H9 (cell line): ENCODE results near the gene TMEM60. TPM values are rescaled to one million over a fixed set of nuclear protein-coding genes. Genes with fewer than 3 reads are reported as not detected.

ENCODE experiments used
- DNase-seq: peaks from one replicate; pipeline ENCODE4 v3.0.0-alpha.2; 2017
- H2AFZ ChIP-seq: one replicate; pipeline ENCODE4 v1.6.1; 2013; ENCODE audit warnings: mild to moderate bottlenecking, low read length, control low read depth, moderate library complexity
- H2AK5ac ChIP-seq: 2 replicates; pipeline ENCODE4 v1.6.1; 2013; ENCODE audit warnings: low read length, control low read depth, mixed read lengths; ENCODE audit not compliant: insufficient read length
- H2BK120ac ChIP-seq: one replicate; pipeline ENCODE4 v1.6.1; 2013; ENCODE audit warnings: low read depth, mild to moderate bottlenecking, low read length, control low read depth, inconsistent platforms; ENCODE audit not compliant: poor library complexity, severe bottlenecking
- H2BK12ac ChIP-seq: 2 replicates; pipeline ENCODE4 v1.6.1; 2013; ENCODE audit warnings: low read length, control low read depth, mixed read lengths, low read depth; ENCODE audit not compliant: insufficient read length
- H2BK15ac ChIP-seq: 2 replicates; pipeline ENCODE4 v1.6.1; 2013; ENCODE audit warnings: low read depth, low read length, control low read depth
- H2BK20ac ChIP-seq: one replicate; pipeline ENCODE4 v1.6.1; 2013; ENCODE audit warnings: low read depth, mild to moderate bottlenecking, low read length, control low read depth, inconsistent platforms; ENCODE audit not compliant: poor library complexity, severe bottlenecking
- H2BK5ac ChIP-seq: 2 replicates; pipeline ENCODE4 v1.6.1; 2013; ENCODE audit warnings: low read length, control low read depth, mixed read lengths; ENCODE audit not compliant: insufficient read length
- H3K14ac ChIP-seq: 2 replicates; pipeline ENCODE4 v1.6.1; 2013; ENCODE audit warnings: low read length, control low read depth; ENCODE audit not compliant: insufficient read depth
- H3K18ac ChIP-seq: 2 replicates; pipeline ENCODE4 v1.6.1; 2013; ENCODE audit warnings: low read depth, mild to moderate bottlenecking, mixed read lengths, low read length, control low read depth; ENCODE audit not compliant: insufficient read length
- H3K23ac ChIP-seq: 2 replicates; pipeline ENCODE4 v1.6.1; 2013; ENCODE audit warnings: low read length, control low read depth, mixed read lengths, low read depth; ENCODE audit not compliant: insufficient read length
- H3K23me2 ChIP-seq: 2 replicates; pipeline ENCODE4 v1.6.1; 2013; ENCODE audit warnings: low read depth, mild to moderate bottlenecking, mixed read lengths, low read length, control low read depth; ENCODE audit not compliant: insufficient read length, poor library complexity, severe bottlenecking
- H3K27ac ChIP-seq: 2 replicates; pipeline ENCODE4 v1.5.1; 2013; ENCODE audit warnings: low read length, control low read depth, mixed read lengths, low read depth; ENCODE audit not compliant: insufficient read length
- H3K27me3 ChIP-seq: 2 replicates; pipeline ENCODE4 v1.6.1; 2013; ENCODE audit warnings: low read length, control low read depth, inconsistent platforms; ENCODE audit not compliant: insufficient read depth
- H3K4ac ChIP-seq: 2 replicates; pipeline ENCODE4 v1.6.1; 2013; ENCODE audit warnings: low read depth, mild to moderate bottlenecking, control low read depth, inconsistent platforms, low read length, moderate library complexity
- H3K4me1 ChIP-seq: 2 replicates; pipeline ENCODE4 v1.6.1; 2013; ENCODE audit warnings: low read length, control low read depth, inconsistent platforms; ENCODE audit not compliant: insufficient read depth
- H3K4me2 ChIP-seq: 2 replicates; pipeline ENCODE4 v1.6.1; 2013; ENCODE audit warnings: low read length, control low read depth, mixed read lengths; ENCODE audit not compliant: insufficient read length, insufficient read depth
- H3K56ac ChIP-seq: 2 replicates; pipeline ENCODE4 v1.6.1; 2013; ENCODE audit warnings: low read depth, mild to moderate bottlenecking, mixed read lengths, low read length, control low read depth; ENCODE audit not compliant: insufficient read length
- H3K79me1 ChIP-seq: 2 replicates; pipeline ENCODE4 v1.6.1; 2013; ENCODE audit warnings: low read depth, mild to moderate bottlenecking, moderate library complexity, low read length, control low read depth, inconsistent platforms; ENCODE audit not compliant: insufficient read depth, poor library complexity, severe bottlenecking
- H3K79me2 ChIP-seq: 2 replicates; pipeline ENCODE4 v1.6.1; 2013; ENCODE audit warnings: low read length, control low read depth, inconsistent platforms; ENCODE audit not compliant: insufficient read depth
- H3K9ac ChIP-seq: 2 replicates; pipeline ENCODE4 v1.6.1; 2013; ENCODE audit warnings: low read length, control low read depth, mixed read lengths; ENCODE audit not compliant: insufficient read length; ENCODE audit errors: extremely low read depth
- H3K9me3 ChIP-seq: one replicate; pipeline ENCODE4 v1.6.1; 2013; ENCODE audit warnings: low read depth, low read length, inconsistent platforms; ENCODE audit not compliant: control insufficient read depth
- H3T11ph ChIP-seq: one replicate; pipeline ENCODE4 v1.6.1; 2013; ENCODE audit warnings: mild to moderate bottlenecking, low read length, control low read depth, inconsistent platforms
- H4K20me1 ChIP-seq: one replicate; pipeline ENCODE4 v1.6.1; 2013; ENCODE audit not compliant: control insufficient read depth, insufficient read length, insufficient read depth
- H4K5ac ChIP-seq: 2 replicates; pipeline ENCODE4 v1.6.1; 2013; ENCODE audit warnings: low read depth, mild to moderate bottlenecking, mixed read lengths, low read length, control low read depth; ENCODE audit not compliant: insufficient read length
- H4K8ac ChIP-seq: replicated peaks from 2 replicates; pipeline ENCODE4 v1.6.1; 2013; ENCODE audit warnings: low read length, control low read depth, mixed read lengths, low read depth; ENCODE audit not compliant: insufficient read length
- H4K91ac ChIP-seq: 2 replicates; pipeline ENCODE4 v1.6.1; 2013; ENCODE audit warnings: low read depth, mild to moderate bottlenecking, moderate library complexity, mixed read lengths, low read length, control low read depth; ENCODE audit not compliant: insufficient read length
- H3K27ac Mint-ChIP-seq, 3 experiments: 2 replicates in 2 of 3; 3 replicates in 1 of 3; pipeline ENCODE4 v1.8.0; 2020 to 2021; ENCODE audit warnings: mixed read lengths in 3 of 3, mild to moderate bottlenecking in 1 of 3, moderate library complexity in 1 of 3
- H3K27me3 Mint-ChIP-seq: 2 replicates; pipeline ENCODE4 v1.8.0; 2021; ENCODE audit warnings: low read depth, mild to moderate bottlenecking, moderate library complexity, mixed read lengths
- H3K36me3 Mint-ChIP-seq, 3 experiments: 2 replicates in 2 of 3; 3 replicates in 1 of 3; pipeline ENCODE4 v1.8.0; 2020 to 2021; ENCODE audit warnings: low read depth in 3 of 3, mixed read lengths in 3 of 3; ENCODE audit not compliant: insufficient read depth in 1 of 3
- H3K4me1 Mint-ChIP-seq, 2 experiments: 2 replicates each; pipeline ENCODE4 v1.8.0; 2020; ENCODE audit warnings: mixed read lengths in 2 of 2
- H3K4me3 Mint-ChIP-seq, 2 experiments: 2 replicates in 1 of 2; 3 replicates in 1 of 2; pipeline ENCODE4 v1.8.0; 2020 to 2021; ENCODE audit warnings: mild to moderate bottlenecking in 2 of 2, mixed read lengths in 2 of 2, moderate library complexity in 1 of 2
- H3K9me3 Mint-ChIP-seq, 2 experiments: 2 replicates in 1 of 2; 3 replicates in 1 of 2; pipeline ENCODE4 v1.8.0; 2020; ENCODE audit warnings: mild to moderate bottlenecking in 2 of 2, mixed read lengths in 2 of 2, moderate library complexity in 1 of 2
- CTCF ChIP-seq: fragments of 200-600 bp; sonication (generic); conservative IDR thresholded peaks from 3 replicates; pipeline ENCODE4 v1.8.0; 2021; ENCODE audit warnings: antibody characterized with exemption, mild to moderate bottlenecking
- WGBS: extraction: QIAGEN DNeasy Blood & Tissue Kit; methylation state at CpG from one replicate; pipeline ENCODE4 v1.1.7; 2013; ENCODE audit warnings: missing lambda C conversion rate, low lambda C conversion rate, mixed read lengths; ENCODE audit not compliant: insufficient read length; ENCODE audit errors: extremely low coverage; 5-methylcytosine and 5-hydroxymethylcytosine counted together
- total RNA-seq: library from RNA; stranded (reverse); gene quantifications from 2 replicates; pipeline ENCODE4 v1.2.1, GENCODE V29; 2021

The TMEM60 gene
- total RNA-seq, 1 experiment from 2014 or later = 14.3 TPM

GRCh38 chr7:77820967-77821366 is 22.7 kb upstream of the TMEM60 start:
- Histone ChIP-seq H3K18ac (no peak overlapping the region), H3K9me3 (no peaks in the 10 kb centered on the region), H2BK15ac (no peak overlapping the region), H3K23me2 (no peaks in the 10 kb centered on the region), H2BK12ac (no peak overlapping the region), H3K23ac (no peak overlapping the region), H3T11ph (no peak overlapping the region), H4K91ac (no peak overlapping the region), H2AFZ (no peak overlapping the region), H2BK120ac (no peak overlapping the region), H4K20me1 (no peaks in the 10 kb centered on the region), H3K27ac (no peak overlapping the region), H3K4ac (no peak overlapping the region), H3K56ac (no peak overlapping the region), H3K27me3 (no peaks in the 10 kb centered on the region), H2AK5ac (no peak overlapping the region), H3K79me2 (peaks cover 4% of the 10 kb centered on the region; the same call in 1 of the 2 replicates), H3K4me2 (no peak overlapping the region), H3K4me1 (no peaks in the 10 kb centered on the region), H2BK20ac (no peak overlapping the region), H3K9ac (no peak overlapping the region), H3K79me1 (no peaks in the 10 kb centered on the region), H3K14ac (no peak overlapping the region), H4K5ac (no peak overlapping the region), H4K8ac (no peak overlapping the region), H2BK5ac (no peak overlapping the region)
- no peak for DNase-seq
- H3K9me3 Mint-ChIP-seq = peaks cover 34 to 51% of the 10 kb centered on the region in 2 experiments
- H3K36me3 Mint-ChIP-seq = peaks cover 34 to 55% (median 41%) of the 10 kb centered on the region in 3 experiments
- H3K4me3 Mint-ChIP-seq = no peak overlapping the region
- H3K4me1 Mint-ChIP-seq = peaks cover 5% of the 10 kb centered on the region in 2 experiments; a peak in 3 of 4 replicates
- H3K27ac Mint-ChIP-seq = no peak overlapping the region
- no CpG with 5 or more reads among the region's 2 CpGs for WGBS
- H3K27me3 Mint-ChIP-seq = peaks cover 1% of the 10 kb centered on the region; the same call in 1 of the 2 replicates
- TF ChIP-seq CTCF = no peak
